ENCODE data around the gene CKLF. TPM values are rescaled to one million over a fixed set of nuclear protein-coding genes. Genes with fewer than 3 reads are reported as not detected.

CKLF gene
- total and polyA plus RNA-seq, 3 experiments from 2014 or later, result 118 to 265 (median 121) TPM

GRCh38 chr16:66539623-66540469 is 12.5 kb upstream of the CKLF start:
- no peaks in the 10 kb centered on the region for H3K9me3 Mint-ChIP-seq
- H3K27ac Mint-ChIP-seq, result peak overlapping the region in 7 of 8 donors; percentile 17 to 83 (median 65)
- Histone ChIP-seq H3K27me3 (ENCODE audit: insufficient read depth, low read length, poor library complexity, severe bottlenecking) (no peaks in the 10 kb centered on the region), H3K9me3 (ENCODE audit: low read length) (no peaks in the 10 kb centered on the region), H3K4me1 (ENCODE audit: insufficient read depth, low read length) (no peaks in the 10 kb centered on the region), H3K36me3 (ENCODE audit: insufficient read depth, low read length) (no peaks in the 10 kb centered on the region), H3K27ac (ENCODE audit: low read depth, low read length) (no peak overlapping the region), H3K4me3 (ENCODE audit: low read length) (no peak overlapping the region)
- H3K27me3 Mint-ChIP-seq, result no peaks in the 10 kb centered on the region
- peaks cover 11 to 26% (median 18%) of the 10 kb centered on the region in 3 donors for H3K4me1 Mint-ChIP-seq
- DNase-seq, result no peak
- POLR2A ChIA-PET, result interaction anchor here (0.7 to 1.2 kb wide), 2 partner anchors 16 to 71 kb away, joined by 3 to 6 read pairs; no protein-coding TSS in a partner anchor
- peak overlapping the region in 4 of 7 donors; percentile 23 to 42 (median 28) for H3K4me3 Mint-ChIP-seq
- peaks cover 0 to 7% (median 0%) of the 10 kb centered on the region in 3 donors for H3K36me3 Mint-ChIP-seq
- CTCF ChIA-PET, result interaction anchor here (1.7 kb wide), 1 partner anchor 23 kb away, joined by 5 read pairs; no protein-coding TSS in a partner anchor

- Mint-ChIP-seq H3K36me3 (peaks cover 0 to 7% (median 0%) of the 10 kb centered on the region in 3 donors), H3K27ac (peak overlapping the region in 3 of 8 donors; percentile 0 to 72 (median 4)), H3K4me3 (no peak overlapping the region), H3K27me3 (no peaks in the 10 kb centered on the region), H3K4me1 (peaks cover 11 to 28% (median 20%) of the 10 kb centered on the region in 3 donors), H3K9me3 (no peaks in the 10 kb centered on the region)
- ChIA-PET POLR2A (no interaction called here), CTCF (no interaction called here)
- Histone ChIP-seq H3K36me3 (ENCODE audit: insufficient read depth, low read length) (no peaks in the 10 kb centered on the region), H3K4me1 (ENCODE audit: insufficient read depth, low read length) (no peaks in the 10 kb centered on the region), H3K27me3 (ENCODE audit: insufficient read depth, low read length, poor library complexity, severe bottlenecking) (no peaks in the 10 kb centered on the region), H3K27ac (ENCODE audit: low read depth, low read length) (no peak overlapping the region), H3K9me3 (ENCODE audit: low read length) (no peaks in the 10 kb centered on the region), H3K4me3 (ENCODE audit: low read length) (no peak overlapping the region)
- DNase-seq, result no peak
These were observed 10.7 kb upstream of the CKLF start for GRCh38 chr16:66541388-66542355.

GRCh38 chr16:66542396-66542795 is 10.0 kb upstream of the CKLF start:
- ChIA-PET POLR2A (no interaction called here), CTCF (no interaction called here)
- no peaks in the 10 kb centered on the region for H3K9me3 Mint-ChIP-seq
- H3K27ac Mint-ChIP-seq, result peak overlapping the region in 2 of 8 donors; percentile 0 to 66
- Histone ChIP-seq H3K27me3 (ENCODE audit: insufficient read depth, low read length, poor library complexity, severe bottlenecking) (no peaks in the 10 kb centered on the region), H3K9me3 (ENCODE audit: low read length) (no peaks in the 10 kb centered on the region), H3K4me3 (ENCODE audit: low read length) (no peak overlapping the region), H3K36me3 (ENCODE audit: insufficient read depth, low read length) (no peaks in the 10 kb centered on the region), H3K4me1 (ENCODE audit: insufficient read depth, low read length) (no peaks in the 10 kb centered on the region), H3K27ac (ENCODE audit: low read depth, low read length) (no peak overlapping the region)
- no peak for DNase-seq
- H3K36me3 Mint-ChIP-seq, result peaks cover 0 to 6% (median 0%) of the 10 kb centered on the region in 3 donors
- H3K4me3 Mint-ChIP-seq, result no peak overlapping the region
- peaks cover 16 to 35% (median 25%) of the 10 kb centered on the region in 3 donors for H3K4me1 Mint-ChIP-seq
- no peaks in the 10 kb centered on the region for H3K27me3 Mint-ChIP-seq

- Mint-ChIP-seq H3K4me3 (no peak overlapping the region), H3K27ac (peak overlapping the region in 3 of 8 donors; percentile 20 to 46 (median 21)), H3K27me3 (no peaks in the 10 kb centered on the region), H3K9me3 (no peaks in the 10 kb centered on the region), H3K4me1 (peaks cover 26 to 46% (median 36%) of the 10 kb centered on the region in 3 donors), H3K36me3 (peaks cover 0 to 4% (median 0%) of the 10 kb centered on the region in 3 donors)
- H3K4me3 ChIP-seq (ENCODE audit: low read length), result no peak overlapping the region
- no peaks in the 10 kb centered on the region for H3K27me3 ChIP-seq (ENCODE audit: insufficient read depth, low read length, poor library complexity, severe bottlenecking)
- H3K9me3 ChIP-seq (ENCODE audit: low read length), result no peaks in the 10 kb centered on the region
- H3K4me1 ChIP-seq (ENCODE audit: insufficient read depth, low read length), result peaks cover 5% of the 10 kb centered on the region
- ChIA-PET POLR2A (interaction anchor here (1.1 kb wide), 1 partner anchor 9 kb away, joined by 3 read pairs; the partner anchor contains the start of gene CKLF), CTCF (interaction anchor here (1.0 kb wide), 1 partner anchor 26 kb away, joined by 3 read pairs; no protein-coding TSS in a partner anchor)
- H3K36me3 ChIP-seq (ENCODE audit: insufficient read depth, low read length), result no peaks in the 10 kb centered on the region
- no peak overlapping the region for H3K27ac ChIP-seq (ENCODE audit: low read depth, low read length)
- no peak for DNase-seq
These were observed 8.8 kb upstream of the CKLF start for GRCh38 chr16:66543541-66543940.

GRCh38 chr16:66544016-66544757 is 8.2 kb upstream of the CKLF start:
- Mint-ChIP-seq H3K36me3 (peaks cover 0 to 4% (median 0%) of the 10 kb centered on the region in 3 donors), H3K27ac (peak overlapping the region in 4 of 8 donors; percentile 21 to 46 (median 38)), H3K4me3 (no peak overlapping the region), H3K27me3 (no peaks in the 10 kb centered on the region), H3K9me3 (no peaks in the 10 kb centered on the region), H3K4me1 (peaks cover 31 to 49% (median 39%) of the 10 kb centered on the region in 3 donors)
- H3K36me3 ChIP-seq (ENCODE audit: insufficient read depth, low read length), result no peaks in the 10 kb centered on the region
- DNase-seq, result no peak
- no peaks in the 10 kb centered on the region for H3K9me3 ChIP-seq (ENCODE audit: low read length)
- ChIA-PET POLR2A (interaction anchor here (1.1 kb wide), 1 partner anchor 8 kb away, joined by 3 read pairs; the partner anchor contains the start of gene CKLF), CTCF (interaction anchor here (1.0 kb wide), 1 partner anchor 27 kb away, joined by 3 read pairs; no protein-coding TSS in a partner anchor)
- H3K4me1 ChIP-seq (ENCODE audit: insufficient read depth, low read length), result peaks cover 11% of the 10 kb centered on the region
- H3K27me3 ChIP-seq (ENCODE audit: insufficient read depth, low read length, poor library complexity, severe bottlenecking), result no peaks in the 10 kb centered on the region
- no peak overlapping the region for H3K4me3 ChIP-seq (ENCODE audit: low read length)
- H3K27ac ChIP-seq (ENCODE audit: low read depth, low read length), result no peak overlapping the region

- H3K4me1 Mint-ChIP-seq, result peaks cover 42 to 54% (median 48%) of the 10 kb centered on the region in 3 donors
- Histone ChIP-seq H3K4me3 (ENCODE audit: low read length) (no peak overlapping the region), H3K9me3 (ENCODE audit: low read length) (no peaks in the 10 kb centered on the region), H3K27ac (ENCODE audit: low read depth, low read length) (no peak overlapping the region), H3K36me3 (ENCODE audit: insufficient read depth, low read length) (no peaks in the 10 kb centered on the region), H3K27me3 (ENCODE audit: insufficient read depth, low read length, poor library complexity, severe bottlenecking) (no peaks in the 10 kb centered on the region), H3K4me1 (ENCODE audit: insufficient read depth, low read length) (peaks cover 39% of the 10 kb centered on the region)
- H3K9me3 Mint-ChIP-seq, result no peaks in the 10 kb centered on the region
- ChIA-PET CTCF (interaction anchor here (1.2 to 2.7 kb wide), 10 partner anchors 16 to 140 kb away, joined by 3 to 12 read pairs (median 5); partner anchors contain the start of gene CMTM2), POLR2A (interaction anchor here (0.6 to 1.3 kb wide), 2 partner anchors 11 to 26 kb away, joined by 4 to 6 read pairs; no protein-coding TSS in a partner anchor)
- no peak for DNase-seq
- H3K27ac Mint-ChIP-seq, result peak overlapping the region; percentile 44 to 92 (median 82)
- H3K27me3 Mint-ChIP-seq, result peaks cover 0 to 1% of the 10 kb centered on the region in 2 donors
- H3K4me3 Mint-ChIP-seq, result peak overlapping the region in 4 of 7 donors; percentile 1 to 86 (median 44)
- H3K36me3 Mint-ChIP-seq, result peaks cover 0 to 2% (median 0%) of the 10 kb centered on the region in 3 donors
These were observed 5.0 kb upstream of the CKLF start for GRCh38 chr16:66547101-66547989.

Data from CD8-positive, alpha-beta memory T cell (primary cell).